ENCODE data around the gene MTHFD2.
"Not testable (repeated sequence)": the region's sequence is repeated elsewhere in the genome, so short reads cannot be mapped to it uniquely, and the experiment has no call there.

- not testable (repeated sequence) for TF ChIP-seq POLR2A, CTCF (IDR thresholded peaks at IDR 0.05)
These were observed 31.4 kb downstream of the MTHFD2 start for GRCh38 chr2:74229865-74230264.
